Measurements from ENCODE around the gene CC2D2B.

GRCh38 chr10:95976362-95977229 is 68.8 kb downstream of the CC2D2B start:
- TF ChIP-seq POLR2A (IDR thresholded peaks at IDR 0.05) (no peak), CTCF (IDR thresholded peaks at IDR 0.05) (no peak)
